ENCODE measurements around the gene ANXA6.

DNA sequence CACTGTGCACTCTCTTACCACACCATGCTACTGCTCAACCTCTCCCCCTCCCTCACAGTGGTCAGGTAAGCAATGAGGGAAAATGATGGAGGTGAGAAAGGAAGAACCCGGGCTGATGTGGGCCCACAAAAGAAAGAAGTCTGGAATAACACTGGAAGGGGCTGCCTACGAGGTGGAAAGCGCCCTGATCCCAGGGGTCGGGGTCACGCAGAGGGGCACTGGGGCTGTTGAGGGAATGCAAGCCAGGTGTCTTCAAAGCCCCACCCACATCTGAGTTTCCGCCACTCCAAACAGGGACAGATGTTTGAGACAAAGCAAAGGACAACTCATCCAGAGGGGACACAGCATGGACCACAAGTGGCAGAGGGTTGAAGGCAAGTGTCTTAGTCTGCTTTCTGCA, 81.0 kb downstream of the ANXA6 start:
- TF ChIP-seq CTCF (IDR thresholded peaks at IDR 0.05 in 8 of 11, conservative IDR thresholded peaks at IDR 0.05 in 3 of 11), result no peak
- TF ChIP-seq POLR2A (IDR thresholded peaks at IDR 0.05), result no peak
